Esophagus squamous epithelium (tissue), 4 donors: Measurements from ENCODE around the gene COMMD9.

Source experiments
- CTCF ChIP-seq, 6 experiments: fragments of 450-650 bp in 4 of 6; fragments of 200-600 bp in 2 of 6; sonication (generic) in 2 of 6; IDR thresholded peaks; one replicate each; pipeline ENCODE4 v1.5.1; 2016 to 2019; ENCODE audit warnings: antibody characterized with exemption in 6 of 6, mild to moderate bottlenecking in 4 of 6, moderate library complexity in 4 of 6
- POLR2A ChIP-seq, 4 donors: fragments of 450-650 bp; IDR thresholded peaks; one replicate each; pipeline ENCODE4 v1.6.1; 2017; ENCODE audit warnings: antibody characterized with exemption in 4 of 4, mild to moderate bottlenecking in 4 of 4, moderate library complexity in 3 of 4

- TF ChIP-seq CTCF (IDR thresholded peaks at IDR 0.05) (no peak), POLR2A (IDR thresholded peaks at IDR 0.05) (no peak)
Measured at GRCh38 chr11:36240173-36240572, 49.1 kb downstream of the COMMD9 start.
